Measurements from ENCODE around the gene DIRAS1. TPM values are rescaled to one million over a fixed set of nuclear protein-coding genes. Genes with fewer than 3 reads are reported as not detected.

Gene DIRAS1
- total RNA-seq, 1 donor from 2014 or later = 10.8 TPM

GRCh38 chr19:2729943-2730818 lies 9.0 kb upstream of the DIRAS1 start:
- peaks cover 6% of the 10 kb centered on the region for H3K36me3 Mint-ChIP-seq (ENCODE audit: insufficient read depth)
- DNase-seq (ENCODE audit: low spot score, unreplicated experiment) = no peak

GRCh38 chr19:2728783-2729387 lies 7.7 kb upstream of the DIRAS1 start:
- Mint-ChIP-seq H3K27me3 (peaks cover 28% of the 10 kb centered on the region), H3K4me1 (ENCODE audit: low read depth) (no peaks in the 10 kb centered on the region), H3K4me3 (ENCODE audit: low read depth) (no peak overlapping the region), H3K36me3 (ENCODE audit: insufficient read depth) (peaks cover 2% of the 10 kb centered on the region), H3K27ac (no peak overlapping the region), H3K9me3 (ENCODE audit: low read depth) (no peaks in the 10 kb centered on the region)
- no peak for DNase-seq (ENCODE audit: low spot score, unreplicated experiment)
- no peak for TF ChIP-seq CTCF (IDR thresholded peaks at IDR 0.05; ENCODE audit: unreplicated experiment)

More at GRCh38 chr19:2729943-2730818, 9.0 kb upstream of the DIRAS1 start:
- Mint-ChIP-seq H3K4me1 (ENCODE audit: low read depth) (no peaks in the 10 kb centered on the region), H3K27ac (no peak overlapping the region), H3K9me3 (ENCODE audit: low read depth) (no peaks in the 10 kb centered on the region), H3K27me3 (peaks cover 23% of the 10 kb centered on the region), H3K4me3 (ENCODE audit: low read depth) (no peak overlapping the region)
- no peak for TF ChIP-seq CTCF (IDR thresholded peaks at IDR 0.05; ENCODE audit: unreplicated experiment)

GRCh38 chr19:2727640-2727944 lies 6.4 kb upstream of the DIRAS1 start:
- Mint-ChIP-seq H3K27ac (no peak overlapping the region), H3K27me3 (peaks cover 28% of the 10 kb centered on the region), H3K9me3 (ENCODE audit: low read depth) (no peaks in the 10 kb centered on the region), H3K4me3 (ENCODE audit: low read depth) (no peak overlapping the region), H3K4me1 (ENCODE audit: low read depth) (no peaks in the 10 kb centered on the region), H3K36me3 (ENCODE audit: insufficient read depth) (no peaks in the 10 kb centered on the region)
- no peak for TF ChIP-seq CTCF (IDR thresholded peaks at IDR 0.05; ENCODE audit: unreplicated experiment)
- no peak for DNase-seq (ENCODE audit: low spot score, unreplicated experiment)

- H3K9me3 Mint-ChIP-seq (ENCODE audit: low read depth) = no peaks in the 10 kb centered on the region
- H3K27me3 Mint-ChIP-seq = peaks cover 28% of the 10 kb centered on the region
- no peak for DNase-seq (ENCODE audit: low spot score, unreplicated experiment)
- no peaks in the 10 kb centered on the region for H3K4me1 Mint-ChIP-seq (ENCODE audit: low read depth)
- peak; percentile 14 for TF ChIP-seq CTCF (IDR thresholded peaks at IDR 0.05; ENCODE audit: unreplicated experiment)
- H3K4me3 Mint-ChIP-seq (ENCODE audit: low read depth) = no peak overlapping the region
- no peaks in the 10 kb centered on the region for H3K36me3 Mint-ChIP-seq (ENCODE audit: insufficient read depth)
- no peak overlapping the region for H3K27ac Mint-ChIP-seq
Measured at GRCh38 chr19:2726904-2727639, 5.9 kb upstream of the DIRAS1 start.

- DNase-seq (ENCODE audit: low spot score, unreplicated experiment) = no peak
- Mint-ChIP-seq H3K9me3 (ENCODE audit: low read depth) (no peaks in the 10 kb centered on the region), H3K36me3 (ENCODE audit: insufficient read depth) (no peaks in the 10 kb centered on the region), H3K4me1 (ENCODE audit: low read depth) (no peaks in the 10 kb centered on the region), H3K4me3 (ENCODE audit: low read depth) (no peak overlapping the region), H3K27ac (no peak overlapping the region), H3K27me3 (peaks cover 28% of the 10 kb centered on the region)
- TF ChIP-seq CTCF (IDR thresholded peaks at IDR 0.05; ENCODE audit: unreplicated experiment) = no peak
Measured at GRCh38 chr19:2726160-2726855, 5.1 kb upstream of the DIRAS1 start.
